OCI-LY7 (cell line): ENCODE results near the gene NRDC. TPM values are rescaled to one million over a fixed set of nuclear protein-coding genes. Genes with fewer than 3 reads are reported as not detected.

ENCODE experiments used
- BruUV-seq: library from RNA; stranded (reverse); fragments of 400-500 nt; replicated peaks from 2 replicates; lab custom pipeline; 2021; lab: Mats Ljungman, UMichigan
- CTCF ChIA-PET: fragments of 300-600 bp; sonication (Branson Sonifier 250); formaldehyde crosslinking; loops from one replicate; lab custom pipeline; 2022; ENCODE audit warnings: antibody characterized with exemption; ENCODE audit not compliant: unreplicated experiment; lab: Charles Lee
- POLR2A ChIA-PET: fragments of 300-600 bp; sonication (Branson Sonifier 250); formaldehyde crosslinking; loops from one replicate; lab custom pipeline; 2022; ENCODE audit warnings: antibody characterized with exemption; lab: Charles Lee
- DNase-seq: peaks from one replicate; pipeline ENCODE4 v3.0.0-alpha.2; 2015; ENCODE audit warnings: low spot score
- H2AFZ ChIP-seq: fragments of 200-600 bp; sonication (generic), shearing (Covaris generic); 2 replicates; pipeline ENCODE4 v1.6.1; 2014; ENCODE audit warnings: mild to moderate bottlenecking, antibody characterized with exemption, low read length, moderate library complexity
- H3K27ac ChIP-seq: fragments of 200-600 bp; sonication (generic); 2 replicates; pipeline ENCODE4 v1.5.1; 2014; ENCODE audit warnings: mixed run types, low read depth, mild to moderate bottlenecking, moderate library complexity, low read length, inconsistent platforms; ENCODE audit not compliant: poor library complexity, severe bottlenecking
- H3K36me3 ChIP-seq: fragments of 200-600 bp; sonication (generic); 2 replicates; pipeline ENCODE4 v1.6.1; 2014; ENCODE audit warnings: mild to moderate bottlenecking, antibody characterized with exemption, low read length, moderate library complexity, mixed read lengths; ENCODE audit not compliant: insufficient read depth
- H3K4me1 ChIP-seq: fragments of 200-600 bp; sonication (generic); 2 replicates; pipeline ENCODE4 v1.5.1; 2014; ENCODE audit warnings: mild to moderate bottlenecking, low read length; ENCODE audit not compliant: insufficient read depth, poor library complexity, severe bottlenecking
- H3K4me2 ChIP-seq: fragments of 200-600 bp; sonication (generic); 2 replicates; pipeline ENCODE4 v1.6.1; 2014; ENCODE audit warnings: mild to moderate bottlenecking, low read length
- H3K4me3 ChIP-seq: fragments of 200-600 bp; sonication (generic); 2 replicates; pipeline ENCODE4 v1.5.1; 2014; ENCODE audit warnings: mild to moderate bottlenecking, low read depth, low read length; ENCODE audit not compliant: poor library complexity, severe bottlenecking
- H3K79me2 ChIP-seq: fragments of 200-600 bp; sonication (generic); 2 replicates; pipeline ENCODE4 v1.6.1; 2016; ENCODE audit warnings: low read depth, mild to moderate bottlenecking, low read length, moderate library complexity, mixed read lengths; ENCODE audit not compliant: insufficient read depth
- H3K9me2 ChIP-seq: fragments of 200-600 bp; sonication (generic); 2 replicates; pipeline ENCODE4 v1.6.1; 2016; ENCODE audit warnings: mild to moderate bottlenecking, low read length, mixed read lengths; ENCODE audit not compliant: insufficient read depth
- H3K9me3 ChIP-seq: fragments of 200-600 bp; sonication (generic); 2 replicates; pipeline ENCODE4 v1.6.1; 2014; ENCODE audit warnings: mild to moderate bottlenecking, mixed run types, low read length, mixed read lengths
- H4K20me1 ChIP-seq: fragments of 200-600 bp; sonication (generic); 2 replicates; pipeline ENCODE4 v1.6.1; 2014; ENCODE audit warnings: mild to moderate bottlenecking, antibody characterized with exemption, low read length, moderate library complexity, mixed read lengths; ENCODE audit not compliant: insufficient read depth
- CTCF ChIP-seq: fragments of 200-600 bp; sonication (generic); conservative IDR thresholded peaks from 2 replicates; pipeline ENCODE4 v1.5.1; 2014; ENCODE audit warnings: mild to moderate bottlenecking, antibody characterized with exemption, low read length, moderate library complexity, mixed read lengths
- EZH2phosphoT487 ChIP-seq: fragments of 200-600 bp; sonication (generic); IDR thresholded peaks from 2 replicates; pipeline ENCODE4 v1.6.1; 2018; ENCODE audit warnings: low read depth, borderline replicate concordance, mild to moderate bottlenecking, mixed run types, antibody characterized with exemption, low read length, moderate library complexity, mixed read lengths
- intact Hi-C: fragments of 100-400 bp; cut with micrococcal nuclease; formaldehyde crosslinking; loops from one replicate; pipeline ENCODE4 v1.10.0; 2022; ENCODE audit not compliant: unreplicated experiment
- total RNA-seq, 2 experiments: library from RNA; depleted of rRNA in 1 of 2; stranded (reverse); fragments of >200 nt in 1 of 2; shearing (Covaris generic) in 1 of 2; gene quantifications; 2 replicates each; pipeline ENCODE4 v1.2.3, GENCODE V29; 2014 to 2022

NRDC gene
- total RNA-seq, 2 experiments from 2014 or later: 48.0 to 162 TPM

GRCh38 chr1:51840182-51840581 is 38.3 kb downstream of the NRDC start:
- intact Hi-C loops: no loop called here
- CTCF ChIA-PET: no interaction called here
- no peak for TF ChIP-seq EZH2phosphoT487
- no peak for TF ChIP-seq CTCF
- Histone ChIP-seq H3K27ac (no peak overlapping the region), H3K9me3 (no peaks in the 10 kb centered on the region), H3K79me2 (no peaks in the 10 kb centered on the region), H3K36me3 (peaks cover 53% of the 10 kb centered on the region), H4K20me1 (no peaks in the 10 kb centered on the region), H3K4me1 (no peaks in the 10 kb centered on the region), H2AFZ (no peak overlapping the region), H3K4me2 (no peak overlapping the region), H3K4me3 (no peak overlapping the region), H3K9me2 (no peaks in the 10 kb centered on the region)
- no TSS peak for BruUV-seq
- no peak for DNase-seq
- POLR2A ChIA-PET: interaction anchor here (0.5 to 1.7 kb wide), 9 partner anchors 8 to 563 kb away, joined by 3 to 7 read pairs (median 3); no protein-coding TSS in a partner anchor

- no peak for TF ChIP-seq CTCF
- DNase-seq: no peak
- ChIA-PET CTCF (no interaction called here), POLR2A (interaction anchor here (0.6 to 1.7 kb wide), 6 partner anchors 12 to 1396 kb away, joined by 3 to 5 read pairs (median 4); no protein-coding TSS in a partner anchor)
- Histone ChIP-seq H3K9me2 (no peaks in the 10 kb centered on the region), H3K36me3 (peaks cover 60% of the 10 kb centered on the region), H3K27ac (no peak overlapping the region), H3K79me2 (no peaks in the 10 kb centered on the region), H2AFZ (no peak overlapping the region), H3K4me1 (no peaks in the 10 kb centered on the region), H3K4me3 (no peak overlapping the region), H4K20me1 (no peaks in the 10 kb centered on the region), H3K4me2 (no peak overlapping the region), H3K9me3 (no peaks in the 10 kb centered on the region)
- BruUV-seq: no TSS peak
- intact Hi-C loops: no loop called here
Measured at GRCh38 chr1:51839094-51839493, 39.4 kb downstream of the NRDC start.

DNA sequence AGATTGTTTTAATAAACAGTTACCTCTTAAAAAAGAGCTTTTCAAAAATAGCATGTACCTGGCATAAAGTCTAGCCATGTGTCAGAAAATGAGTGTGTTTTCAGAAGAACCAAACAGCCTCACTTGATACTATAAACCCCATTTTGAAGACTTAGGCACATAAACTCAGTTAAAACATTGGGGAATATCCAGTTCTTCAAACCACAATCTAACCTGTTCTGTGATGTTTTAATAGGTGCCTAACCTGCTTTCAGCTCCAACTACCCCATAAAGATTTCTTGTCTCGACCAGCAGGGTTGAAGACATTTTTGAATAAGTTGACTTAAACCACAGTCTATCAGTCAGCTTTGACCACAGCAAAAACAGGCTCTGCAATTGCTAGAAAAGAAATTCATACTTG is 41.3 kb downstream of the NRDC start:
- POLR2A ChIA-PET: interaction anchor here (0.6 to 1.0 kb wide), 3 partner anchors 11 to 391 kb away, joined by 3 to 4 read pairs (median 3); no protein-coding TSS in a partner anchor
- DNase-seq: no peak
- no peak overlapping the region for H3K4me2 ChIP-seq
- H4K20me1 ChIP-seq: no peaks in the 10 kb centered on the region
- TF ChIP-seq EZH2phosphoT487 (no peak), CTCF (no peak)
- H3K9me3 ChIP-seq: no peaks in the 10 kb centered on the region
- no peak overlapping the region for H3K27ac ChIP-seq
- no peak overlapping the region for H3K4me3 ChIP-seq
- H3K4me1 ChIP-seq: no peaks in the 10 kb centered on the region
- H2AFZ ChIP-seq: no peak overlapping the region
- peaks cover 77% of the 10 kb centered on the region for H3K36me3 ChIP-seq
- no peaks in the 10 kb centered on the region for H3K9me2 ChIP-seq
- intact Hi-C loops: no loop called here
- CTCF ChIA-PET: no interaction called here
- no peaks in the 10 kb centered on the region for H3K79me2 ChIP-seq
- no TSS peak for BruUV-seq
